Measurements from ENCODE around the gene SLC48A1. TPM values are rescaled to one million over a fixed set of nuclear protein-coding genes. Genes with fewer than 3 reads are reported as not detected.

The SLC48A1 gene
- total and polyA plus RNA-seq, 2 donors (not counting 3 experiments of a cell fraction or from before 2014, with no cell fraction given), result 17.3 to 20.3 TPM

- Histone ChIP-seq H3K9me1 (replicated peaks; ENCODE audit: control insufficient read depth, extremely low read depth, insufficient read depth, low read length) (no peaks in the 10 kb centered on the region), H3K9me3 (replicated peaks; ENCODE audit: control insufficient read depth, insufficient read depth, low read length) (no peaks in the 10 kb centered on the region), H3K4me3 (replicated peaks in 1 of 3; ENCODE audit: insufficient read depth in 1 of 3, low read depth in 1 of 3, low read length in 3 of 3) (no peak overlapping the region), H2AFZ (ENCODE audit: low read depth, low read length) (no peak overlapping the region), H3K79me2 (ENCODE audit: control insufficient read depth, insufficient read depth, low read length) (peaks cover 59% of the 10 kb centered on the region), H3K27me3 (ENCODE audit: control insufficient read depth in 2 of 2, insufficient read depth in 2 of 2, low read length in 2 of 2) (no peaks in the 10 kb centered on the region), H3K4me2 (ENCODE audit: insufficient read depth, low read length) (no peak overlapping the region), H3K27ac (ENCODE audit: insufficient read depth, low read depth, low read length) (no peak overlapping the region), H3K9ac (replicated peaks; ENCODE audit: extremely low read depth, insufficient read depth, low read length) (no peak overlapping the region), H3K36me3 (ENCODE audit: control insufficient read depth in 2 of 2, extremely low read depth in 1 of 2, insufficient read depth in 2 of 2, low read length in 2 of 2) (peaks cover 19 to 61% of the 10 kb centered on the region in 2 experiments), H3K4me1 (ENCODE audit: control insufficient read depth, extremely low read depth, insufficient read depth, low read length) (peaks cover 33% of the 10 kb centered on the region), H4K20me1 (replicated peaks; ENCODE audit: control insufficient read depth, extremely low read depth, insufficient read depth, low read length) (no peaks in the 10 kb centered on the region)
- dilution Hi-C loops (cut with MboI; ENCODE audit: extremely low pct_ligation_motif_present, low sequenced_read_pairs), result no loop called here
- ChIA-PET CTCF (interaction anchor here (1.1 to 15.8 kb wide), 4 partner anchors 10 to 37 kb away, joined by 3 to 427 read pairs (median 4); no protein-coding TSS in a partner anchor), POLR2A (interaction anchor here (1.3 to 2.0 kb wide), 2 partner anchors 10 to 40 kb away, joined by 4 to 6 read pairs; no protein-coding TSS in a partner anchor)
- intact Hi-C loops (cut with micrococcal nuclease), result no loop called here
- DNase-seq (ENCODE audit: low read depth, low spot score) (no peak), FAIRE-seq (no peak)
- no TSS peak for BruUV-seq (replicated peaks)
- TF ChIP-seq, protein P1, sequence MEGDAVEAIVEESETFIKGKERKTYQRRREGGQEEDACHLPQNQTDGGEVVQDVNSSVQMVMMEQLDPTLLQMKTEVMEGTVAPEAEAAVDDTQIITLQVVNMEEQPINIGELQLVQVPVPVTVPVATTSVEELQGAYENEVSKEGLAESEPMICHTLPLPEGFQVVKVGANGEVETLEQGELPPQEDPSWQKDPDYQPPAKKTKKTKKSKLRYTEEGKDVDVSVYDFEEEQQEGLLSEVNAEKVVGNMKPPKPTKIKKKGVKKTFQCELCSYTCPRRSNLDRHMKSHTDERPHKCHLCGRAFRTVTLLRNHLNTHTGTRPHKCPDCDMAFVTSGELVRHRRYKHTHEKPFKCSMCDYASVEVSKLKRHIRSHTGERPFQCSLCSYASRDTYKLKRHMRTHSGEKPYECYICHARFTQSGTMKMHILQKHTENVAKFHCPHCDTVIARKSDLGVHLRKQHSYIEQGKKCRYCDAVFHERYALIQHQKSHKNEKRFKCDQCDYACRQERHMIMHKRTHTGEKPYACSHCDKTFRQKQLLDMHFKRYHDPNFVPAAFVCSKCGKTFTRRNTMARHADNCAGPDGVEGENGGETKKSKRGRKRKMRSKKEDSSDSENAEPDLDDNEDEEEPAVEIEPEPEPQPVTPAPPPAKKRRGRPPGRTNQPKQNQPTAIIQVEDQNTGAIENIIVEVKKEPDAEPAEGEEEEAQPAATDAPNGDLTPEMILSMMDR (IDR thresholded peaks at IDR 0.05; ENCODE audit: extremely low read depth in 1 of 2, insufficient read depth in 1 of 2, low read depth in 1 of 2, low read length in 2 of 2), result no peak
- TF ChIP-seq POLR2AphosphoS5 (IDR thresholded peaks at IDR 0.05; ENCODE audit: insufficient read depth, low read depth, low read length) (no peak), FOS (IDR thresholded peaks at IDR 0.05; ENCODE audit: borderline replicate concordance, insufficient read depth, low read length) (no peak), POLR2A (IDR thresholded peaks at IDR 0.05; ENCODE audit: low read depth, low read length) (no peak), EZH2 (IDR thresholded peaks at IDR 0.05; ENCODE audit: borderline replicate concordance, low read depth, low read length, severe bottlenecking) (no peak), MYC (IDR thresholded peaks at IDR 0.05; ENCODE audit: low read depth, low read length) (no peak), JUN (IDR thresholded peaks at IDR 0.05; ENCODE audit: borderline replicate concordance, insufficient read depth, insufficient read length, low read depth) (no peak), GATA2 (IDR thresholded peaks at IDR 0.05; ENCODE audit: insufficient read depth, insufficient read length, low read depth, low read length) (no peak)
- TF ChIP-seq, protein P2, sequence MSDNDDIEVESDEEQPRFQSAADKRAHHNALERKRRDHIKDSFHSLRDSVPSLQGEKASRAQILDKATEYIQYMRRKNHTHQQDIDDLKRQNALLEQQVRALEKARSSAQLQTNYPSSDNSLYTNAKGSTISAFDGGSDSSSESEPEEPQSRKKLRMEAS (IDR thresholded peaks at IDR 0.05; ENCODE audit: insufficient read depth, insufficient read length), result no peak
These were observed 25.4 kb downstream of the SLC48A1 start for GRCh38 chr12:47798382-47798948.

Data from endothelial cell of umbilical vein (primary cell).